ENCODE results near the gene AKAP1. TPM values are rescaled to one million over a fixed set of nuclear protein-coding genes. Genes with fewer than 3 reads are reported as not detected.
A peak's percentile ranks its signal among the peaks of the same experiment; 100 is the strongest.

The AKAP1 gene
- total RNA-seq, 1 donor from 2014 or later = 28.6 TPM

DNA sequence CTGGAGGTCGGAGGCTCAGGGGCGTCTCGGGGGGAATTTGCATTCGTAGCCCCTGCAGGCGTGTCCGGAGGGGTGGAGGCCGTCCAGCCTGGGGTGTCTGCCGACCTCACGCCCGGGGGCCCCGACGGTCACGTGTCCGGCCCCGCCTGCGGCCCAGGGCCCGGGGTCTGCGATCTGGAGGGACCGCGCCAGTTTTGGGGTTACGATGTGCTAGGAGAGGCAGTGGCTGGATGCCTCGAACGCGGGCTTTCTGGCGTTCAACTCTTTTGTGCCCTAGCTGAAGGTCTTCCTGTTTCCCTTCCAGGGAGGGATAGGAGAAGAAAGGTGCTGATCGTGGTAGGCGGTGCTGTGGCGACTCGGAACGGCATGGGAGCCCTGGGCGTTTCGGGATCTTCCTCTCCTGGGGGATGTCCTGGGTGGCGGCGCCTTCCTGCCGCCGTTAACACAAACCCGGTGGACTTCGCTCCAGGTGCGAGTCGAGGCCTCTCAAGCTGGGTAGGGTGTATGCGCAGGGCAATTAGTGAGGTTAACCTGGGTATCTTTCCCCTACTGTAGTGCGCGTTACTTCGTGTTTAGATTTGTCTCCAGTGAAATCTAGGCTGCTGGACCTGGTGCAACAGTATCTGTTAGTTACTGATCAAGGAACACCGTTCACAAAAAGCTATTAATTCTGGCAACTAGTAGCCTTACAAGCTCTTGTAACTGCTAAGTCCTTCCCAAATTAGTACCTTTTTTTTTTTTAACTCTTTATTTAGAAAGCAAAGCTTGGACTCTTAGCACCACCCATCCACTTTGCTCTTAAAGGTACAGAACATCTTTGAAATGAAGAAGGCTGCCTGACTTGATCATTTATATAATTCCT lies 1.3 kb downstream of the AKAP1 start:
- H3K36me3 ChIP-seq (ENCODE audit: control insufficient read depth, insufficient read depth, low read length) = no peaks in the 10 kb centered on the region
- H3K27me3 ChIP-seq (ENCODE audit: control insufficient read depth, insufficient read depth, low read length) = no peaks in the 10 kb centered on the region
- TF ChIP-seq, protein P1, sequence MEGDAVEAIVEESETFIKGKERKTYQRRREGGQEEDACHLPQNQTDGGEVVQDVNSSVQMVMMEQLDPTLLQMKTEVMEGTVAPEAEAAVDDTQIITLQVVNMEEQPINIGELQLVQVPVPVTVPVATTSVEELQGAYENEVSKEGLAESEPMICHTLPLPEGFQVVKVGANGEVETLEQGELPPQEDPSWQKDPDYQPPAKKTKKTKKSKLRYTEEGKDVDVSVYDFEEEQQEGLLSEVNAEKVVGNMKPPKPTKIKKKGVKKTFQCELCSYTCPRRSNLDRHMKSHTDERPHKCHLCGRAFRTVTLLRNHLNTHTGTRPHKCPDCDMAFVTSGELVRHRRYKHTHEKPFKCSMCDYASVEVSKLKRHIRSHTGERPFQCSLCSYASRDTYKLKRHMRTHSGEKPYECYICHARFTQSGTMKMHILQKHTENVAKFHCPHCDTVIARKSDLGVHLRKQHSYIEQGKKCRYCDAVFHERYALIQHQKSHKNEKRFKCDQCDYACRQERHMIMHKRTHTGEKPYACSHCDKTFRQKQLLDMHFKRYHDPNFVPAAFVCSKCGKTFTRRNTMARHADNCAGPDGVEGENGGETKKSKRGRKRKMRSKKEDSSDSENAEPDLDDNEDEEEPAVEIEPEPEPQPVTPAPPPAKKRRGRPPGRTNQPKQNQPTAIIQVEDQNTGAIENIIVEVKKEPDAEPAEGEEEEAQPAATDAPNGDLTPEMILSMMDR (IDR thresholded peaks at IDR 0.05; ENCODE audit: insufficient read depth, low read length, poor library complexity, severe bottlenecking) = no peak
- DNase-seq (ENCODE audit: low read depth) = no peak
- H3K4me3 ChIP-seq (ENCODE audit: low read depth, low read length) = peak overlapping the region; percentile 75

DNA sequence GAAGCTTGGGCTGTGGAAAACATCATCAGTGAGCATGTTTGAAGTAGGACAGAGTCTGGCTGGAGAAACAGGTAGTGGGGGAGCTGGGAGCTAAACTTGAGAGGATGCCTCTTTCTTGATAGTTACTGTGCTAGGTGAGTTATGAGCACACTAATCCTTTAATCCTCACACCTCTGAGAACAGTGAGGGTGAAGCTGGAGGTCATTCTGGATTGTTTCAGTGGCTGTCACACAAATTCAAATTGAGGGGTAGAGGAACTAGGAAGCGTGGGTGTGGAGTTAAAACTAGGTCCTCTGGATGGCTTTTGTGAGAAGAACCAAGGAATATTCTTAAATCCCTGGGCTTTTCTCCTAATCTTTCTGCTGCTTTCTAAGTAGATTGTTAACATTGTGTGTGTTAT lies 3.3 kb downstream of the AKAP1 start:
- Histone ChIP-seq H3K36me3 (ENCODE audit: control insufficient read depth, insufficient read depth, low read length) (no peaks in the 10 kb centered on the region), H3K27me3 (ENCODE audit: control insufficient read depth, insufficient read depth, low read length) (no peaks in the 10 kb centered on the region), H3K4me3 (ENCODE audit: low read depth, low read length) (no peak overlapping the region)
- no peak for DNase-seq (ENCODE audit: low read depth)
- TF ChIP-seq, protein P1 (IDR thresholded peaks at IDR 0.05; ENCODE audit: insufficient read depth, low read length, poor library complexity, severe bottlenecking) = no peak

DNA sequence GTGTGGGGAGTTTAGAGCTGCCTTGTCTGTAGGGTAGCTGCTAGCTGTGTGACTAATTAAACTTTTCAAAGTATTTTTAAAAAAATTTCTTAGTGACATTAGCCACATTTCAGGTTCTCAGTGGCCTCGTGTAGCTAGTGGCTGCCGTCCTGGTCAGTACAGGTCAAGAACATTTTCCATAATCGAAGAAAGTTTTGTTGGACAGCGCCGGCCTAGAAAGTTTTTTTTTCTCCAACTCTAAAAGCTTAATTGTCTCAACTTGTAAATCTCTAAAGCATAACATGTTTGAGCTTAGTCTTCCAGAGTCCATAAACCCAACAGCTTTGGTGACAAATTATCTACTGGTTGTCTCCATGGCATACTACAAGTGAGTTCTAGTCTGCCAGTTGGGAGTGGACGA lies 4.3 kb downstream of the AKAP1 start:
- no peak for DNase-seq (ENCODE audit: low read depth)
- Histone ChIP-seq H3K27me3 (ENCODE audit: control insufficient read depth, insufficient read depth, low read length) (no peaks in the 10 kb centered on the region), H3K36me3 (ENCODE audit: control insufficient read depth, insufficient read depth, low read length) (no peaks in the 10 kb centered on the region), H3K4me3 (ENCODE audit: low read depth, low read length) (no peak overlapping the region)
- TF ChIP-seq, protein P1 (IDR thresholded peaks at IDR 0.05; ENCODE audit: insufficient read depth, low read length, poor library complexity, severe bottlenecking) = no peak

DNA sequence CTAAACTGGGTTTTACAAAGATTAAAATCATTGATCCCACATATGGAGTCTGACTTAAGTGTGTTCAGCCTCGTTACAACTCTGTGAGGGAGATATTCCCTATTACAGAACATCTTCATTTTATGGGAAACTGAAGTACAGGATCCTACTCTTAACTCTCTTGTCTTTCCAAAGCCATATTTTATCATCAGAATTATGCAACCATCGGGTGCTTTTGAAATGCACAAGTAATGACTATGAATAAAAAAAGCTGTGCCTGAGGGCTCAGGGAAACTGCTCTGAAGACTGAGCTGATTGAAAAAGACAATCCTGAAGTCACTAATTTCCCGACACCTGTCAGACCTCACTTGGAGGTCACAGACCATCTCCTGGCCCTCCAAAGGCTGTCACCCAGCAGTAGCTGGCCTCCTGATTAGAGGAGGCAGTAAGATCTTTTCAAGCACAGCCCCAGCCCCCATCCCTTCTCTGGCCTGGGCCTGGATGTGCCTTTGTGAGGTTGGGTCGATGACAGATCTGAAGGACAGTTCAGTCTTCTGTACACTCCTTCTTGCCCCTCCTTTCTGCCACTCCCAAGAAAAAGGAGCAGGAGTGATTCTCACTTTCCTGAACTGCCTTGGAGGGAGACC lies 5.6 kb downstream of the AKAP1 start:
- TF ChIP-seq, protein P1 (IDR thresholded peaks at IDR 0.05; ENCODE audit: insufficient read depth, low read length, poor library complexity, severe bottlenecking) = no peak
- no peaks in the 10 kb centered on the region for H3K27me3 ChIP-seq (ENCODE audit: control insufficient read depth, insufficient read depth, low read length)
- no peak overlapping the region for H3K4me3 ChIP-seq (ENCODE audit: low read depth, low read length)
- no peak for DNase-seq (ENCODE audit: low read depth)
- no peaks in the 10 kb centered on the region for H3K36me3 ChIP-seq (ENCODE audit: control insufficient read depth, insufficient read depth, low read length)

DNA sequence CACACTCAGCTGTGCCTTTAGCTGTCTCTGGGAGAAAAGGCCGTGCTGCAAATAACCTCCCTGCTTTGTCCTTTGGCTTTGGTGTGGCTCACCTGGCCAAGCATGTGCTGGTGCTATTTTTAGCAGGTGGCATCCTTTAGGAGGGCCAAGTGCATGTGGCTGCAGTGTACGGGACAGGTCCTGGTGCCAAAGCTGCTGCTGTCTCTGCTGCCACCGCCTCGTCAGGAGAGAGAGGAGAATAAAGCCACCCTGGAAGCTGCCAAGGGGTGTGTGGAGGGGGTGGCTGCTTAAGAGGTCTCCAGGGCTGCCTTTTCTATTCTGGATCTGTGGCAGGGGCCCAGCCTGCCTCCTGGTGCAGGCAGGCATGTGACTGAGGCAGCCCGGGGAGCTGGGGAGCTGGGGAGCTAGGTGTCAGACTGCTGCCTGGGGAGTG lies 6.2 kb downstream of the AKAP1 start:
- TF ChIP-seq, protein P1 (IDR thresholded peaks at IDR 0.05; ENCODE audit: insufficient read depth, low read length, poor library complexity, severe bottlenecking) = no peak
- no peak for DNase-seq (ENCODE audit: low read depth)
- no peaks in the 10 kb centered on the region for H3K27me3 ChIP-seq (ENCODE audit: control insufficient read depth, insufficient read depth, low read length)

More for the DNA sequence above, 6.2 kb downstream of the AKAP1 start:
- Histone ChIP-seq H3K36me3 (ENCODE audit: control insufficient read depth, insufficient read depth, low read length) (no peaks in the 10 kb centered on the region), H3K4me3 (ENCODE audit: low read depth, low read length) (no peak overlapping the region)
